MM.1S (cell line): Measurements from ENCODE around the gene THRAP3.

Experiments
- DNase-seq: peaks from one replicate; pipeline ENCODE4 v3.0.0-alpha.2; 2015
- H2AFZ ChIP-seq: fragments of 300-600 bp; sonication (generic); 2 replicates; pipeline ENCODE4 v1.6.0; 2016; ENCODE audit warnings: antibody characterized with exemption, low read length
- H3F3A ChIP-seq: fragments of 300-600 bp; sonication (generic); 2 replicates; pipeline ENCODE4 v1.6.1; 2016; ENCODE audit warnings: mild to moderate bottlenecking, antibody characterized with exemption, low read length, moderate library complexity, mixed read lengths; ENCODE audit not compliant: insufficient read depth
- H3K27ac ChIP-seq: fragments of 300-600 bp; sonication (generic); 2 replicates; pipeline ENCODE4 v1.5.1; 2016; ENCODE audit warnings: mild to moderate bottlenecking, low read length
- H3K27me3 ChIP-seq: fragments of 300-600 bp; sonication (generic); replicated peaks from 2 replicates; pipeline ENCODE4 v1.6.0; 2016; ENCODE audit warnings: low read length; ENCODE audit not compliant: insufficient read depth
- H3K36me3 ChIP-seq: fragments of 300-600 bp; sonication (generic); replicated peaks from 2 replicates; pipeline ENCODE4 v1.6.1; 2016; ENCODE audit warnings: mild to moderate bottlenecking, low read length, mixed read lengths; ENCODE audit not compliant: insufficient read depth
- H3K4me1 ChIP-seq: fragments of 300-600 bp; sonication (generic); 2 replicates; pipeline ENCODE4 v1.6.1; 2016; ENCODE audit warnings: low read length, mixed read lengths
- H3K4me2 ChIP-seq: fragments of 300-600 bp; sonication (generic); 2 replicates; pipeline ENCODE4 v1.6.0; 2016; ENCODE audit warnings: low read depth, low read length
- H3K4me3 ChIP-seq: fragments of 300-600 bp; sonication (generic); 2 replicates; pipeline ENCODE4 v1.5.1; 2016; ENCODE audit warnings: low read length, mixed read lengths
- H3K79me2 ChIP-seq: fragments of 300-600 bp; sonication (generic); 2 replicates; pipeline ENCODE4 v1.6.1; 2016; ENCODE audit warnings: mixed run types, low read length, mixed read lengths
- H3K9ac ChIP-seq: fragments of 300-600 bp; sonication (generic); 2 replicates; pipeline ENCODE4 v1.6.1; 2016; ENCODE audit warnings: low read length, mixed read lengths
- H3K9me2 ChIP-seq: fragments of 300-600 bp; sonication (generic); replicated peaks from 2 replicates; pipeline ENCODE4 v1.6.1; 2016; ENCODE audit warnings: mild to moderate bottlenecking, low read length, mixed read lengths; ENCODE audit not compliant: insufficient read depth
- H3K9me3 ChIP-seq: fragments of 300-600 bp; sonication (generic); replicated peaks from 2 replicates; pipeline ENCODE4 v1.6.1; 2016; ENCODE audit warnings: mild to moderate bottlenecking, low read length, mixed read lengths; ENCODE audit not compliant: insufficient read depth
- H4K20me1 ChIP-seq: fragments of 300-600 bp; sonication (generic); 2 replicates; pipeline ENCODE4 v1.6.1; 2016; ENCODE audit warnings: mild to moderate bottlenecking, low read length, moderate library complexity, mixed read lengths; ENCODE audit not compliant: insufficient read depth
- CTCF ChIP-seq: fragments of 300-600 bp; sonication (generic); IDR thresholded peaks from 2 replicates; pipeline ENCODE4 v1.5.1; 2016; ENCODE audit warnings: antibody characterized with exemption, low read length, mixed read lengths
- EZH2 ChIP-seq: fragments of 300-600 bp; sonication (generic); optimal IDR thresholded peaks from 2 replicates; pipeline ENCODE3; 2017; ENCODE audit warnings: low read depth, mild to moderate bottlenecking, antibody characterized with exemption, low read length, mixed read lengths
- EZH2phosphoT487 ChIP-seq: fragments of 300-600 bp; sonication (generic); IDR thresholded peaks from 2 replicates; pipeline ENCODE4 v1.6.1; 2018; ENCODE audit warnings: antibody characterized with exemption, low read length

Gene THRAP3

GRCh38 chr1:36176106-36176949 is 47.9 kb upstream of the THRAP3 start:
- 0 out of 2 replicates have a peak, but pooled peaks cover 4% of the 10 kb centered on the region for H3F3A ChIP-seq
- no peak overlapping the region for H2AFZ ChIP-seq
- DNase-seq = no peak
- no peaks in the 10 kb centered on the region for H3K27me3 ChIP-seq
- no peaks in the 10 kb centered on the region for H3K9me2 ChIP-seq
- H3K4me1 ChIP-seq = peaks cover 18% of the 10 kb centered on the region
- H3K27ac ChIP-seq = peak overlapping the region; percentile 81; the same call in 1 of the 2 replicates
- H4K20me1 ChIP-seq = no peaks in the 10 kb centered on the region
- H3K79me2 ChIP-seq = peaks cover 8% of the 10 kb centered on the region
- no peak overlapping the region; the same call in 1 of the 2 replicates for H3K9ac ChIP-seq
- H3K4me3 ChIP-seq = no peak overlapping the region
- H3K4me2 ChIP-seq = no peak overlapping the region
- H3K36me3 ChIP-seq = no peaks in the 10 kb centered on the region; the same call in 1 of the 2 replicates
- TF ChIP-seq CTCF (no peak), EZH2 (no peak)
- no peaks in the 10 kb centered on the region for H3K9me3 ChIP-seq

- Histone ChIP-seq H3K4me1 (peaks cover 18% of the 10 kb centered on the region), H3K9ac (no peak overlapping the region), H3F3A (0 out of 2 replicates have a peak, but pooled peaks cover 4% of the 10 kb centered on the region), H3K36me3 (no peaks in the 10 kb centered on the region; the same call in 1 of the 2 replicates), H3K9me3 (no peaks in the 10 kb centered on the region), H4K20me1 (no peaks in the 10 kb centered on the region), H3K9me2 (no peaks in the 10 kb centered on the region), H3K79me2 (peaks cover 7% of the 10 kb centered on the region; the same call in 1 of the 2 replicates), H3K27ac (no peak overlapping the region), H3K4me3 (no peak overlapping the region), H3K27me3 (no peaks in the 10 kb centered on the region), H3K4me2 (no peak overlapping the region), H2AFZ (no peak overlapping the region)
- no peak for TF ChIP-seq CTCF
- TF ChIP-seq EZH2 = no peak
- TF ChIP-seq EZH2phosphoT487 = no peak
- no peak for DNase-seq
Observed at GRCh38 chr1:36177589-36178431, 46.4 kb upstream of the THRAP3 start.

- no peak for DNase-seq
- Histone ChIP-seq H3K27ac (no peak overlapping the region), H3K4me2 (no peak overlapping the region), H3K9me3 (no peaks in the 10 kb centered on the region), H4K20me1 (no peaks in the 10 kb centered on the region), H3K79me2 (0 out of 2 replicates have a peak, but pooled peaks cover 7% of the 10 kb centered on the region), H3K4me1 (peaks cover 18% of the 10 kb centered on the region), H3K27me3 (no peaks in the 10 kb centered on the region), H3K9me2 (no peaks in the 10 kb centered on the region), H3F3A (0 out of 2 replicates have a peak, but pooled peaks cover 4% of the 10 kb centered on the region), H2AFZ (no peak overlapping the region), H3K36me3 (no peaks in the 10 kb centered on the region; the same call in 1 of the 2 replicates), H3K4me3 (no peak overlapping the region), H3K9ac (no peak overlapping the region)
- TF ChIP-seq CTCF (no peak), EZH2phosphoT487 (no peak), EZH2 (no peak)
Observed at GRCh38 chr1:36178471-36179219, 45.6 kb upstream of the THRAP3 start.
